Neural cell (in vitro differentiated cells): Measurements from ENCODE around the gene ABCC5. TPM values are rescaled to one million over a fixed set of nuclear protein-coding genes. Genes with fewer than 3 reads are reported as not detected.

ENCODE experiments used
- H2AFZ ChIP-seq: fragments of 200-600, 300-800 bp; sonication (generic), shearing (Covaris generic); 2 replicates; pipeline ENCODE4 v1.6.0; 2014; ENCODE audit warnings: low read depth, mild to moderate bottlenecking, antibody characterized with exemption, low read length, moderate library complexity
- H3F3A ChIP-seq: fragments of 200-600 bp; shearing (Covaris generic); 2 replicates; pipeline ENCODE4 v1.6.1; 2016; ENCODE audit warnings: mild to moderate bottlenecking, moderate library complexity, mixed read lengths, antibody characterized with exemption, low read length; ENCODE audit not compliant: insufficient read depth, poor library complexity, severe bottlenecking
- H3K27ac ChIP-seq: fragments of 200-600, 300-800 bp; sonication (generic), shearing (Covaris generic); 2 replicates; pipeline ENCODE4 v1.5.1; 2014; ENCODE audit warnings: mild to moderate bottlenecking, low read length, moderate library complexity
- H3K27me3 ChIP-seq: fragments of 300-800, 200-600 bp; sonication (generic), shearing (Covaris generic); 2 replicates; pipeline ENCODE4 v1.6.0; 2014; ENCODE audit warnings: mild to moderate bottlenecking, low read depth, low read length, moderate library complexity; ENCODE audit not compliant: insufficient read depth
- H3K36me3 ChIP-seq: fragments of 300-800, 200-600 bp; sonication (generic), shearing (Covaris generic); 2 replicates; pipeline ENCODE4 v1.5.1; 2014; ENCODE audit warnings: mild to moderate bottlenecking, antibody characterized with exemption, low read length, moderate library complexity; ENCODE audit not compliant: insufficient read depth
- H3K4me2 ChIP-seq: fragments of 300-800, 200-600 bp; sonication (generic), shearing (Covaris generic); 2 replicates; pipeline ENCODE4 v1.6.0; 2014; ENCODE audit warnings: mild to moderate bottlenecking, low read length
- H3K4me3 ChIP-seq: fragments of 300-800, 200-600 bp; sonication (generic), shearing (Covaris generic); 2 replicates; pipeline ENCODE4 v1.5.1; 2014; ENCODE audit warnings: mild to moderate bottlenecking, low read length, moderate library complexity
- H3K79me2 ChIP-seq: fragments of 200-600 bp; shearing (Covaris generic); replicated peaks from 2 replicates; pipeline ENCODE4 v1.6.0; 2014; ENCODE audit warnings: mild to moderate bottlenecking, low read length, moderate library complexity; ENCODE audit not compliant: insufficient read depth
- H3K9ac ChIP-seq: fragments of 300-800, 200-600 bp; sonication (generic), shearing (Covaris generic); 2 replicates; pipeline ENCODE4 v1.6.1; 2016; ENCODE audit warnings: mild to moderate bottlenecking, low read length, mixed read lengths
- H3K9me2 ChIP-seq: fragments of 200-600 bp; shearing (Covaris generic); 2 replicates; pipeline ENCODE4 v1.6.1; 2016; ENCODE audit warnings: mild to moderate bottlenecking, low read length, mixed read lengths; ENCODE audit not compliant: insufficient read depth
- H3K9me3 ChIP-seq: fragments of 200-600, 300-800 bp; sonication (generic), shearing (Covaris generic); 2 replicates; pipeline ENCODE4 v1.6.1; 2016; ENCODE audit warnings: mild to moderate bottlenecking, mixed run types, low read length, moderate library complexity, mixed read lengths
- H4K20me1 ChIP-seq: fragments of 200-600 bp; shearing (Covaris generic); 2 replicates; pipeline ENCODE4 v1.6.1; 2016; ENCODE audit warnings: mild to moderate bottlenecking, mixed run types; ENCODE audit not compliant: insufficient read depth
- EP300 ChIP-seq: fragments of 450-650 bp; conservative IDR thresholded peaks from 2 replicates; pipeline ENCODE4 v1.6.1; 2014; ENCODE audit warnings: antibody characterized with exemption, mild to moderate bottlenecking, moderate library complexity; ENCODE audit not compliant: poor library complexity, severe bottlenecking
- EZH2 ChIP-seq: fragments of 200-600, 300-800 bp; shearing (Covaris generic), sonication (generic); IDR thresholded peaks from 2 replicates; pipeline ENCODE4 v1.6.1; 2014; ENCODE audit warnings: antibody characterized with exemption, low read length, borderline replicate concordance, mild to moderate bottlenecking; ENCODE audit not compliant: insufficient read depth, poor library complexity, severe bottlenecking
- MXI1 ChIP-seq: fragments of 450-650 bp; conservative IDR thresholded peaks from 2 replicates; pipeline ENCODE4 v1.6.1; 2014; ENCODE audit warnings: antibody characterized with exemption, mild to moderate bottlenecking; ENCODE audit not compliant: poor library complexity, severe bottlenecking
- POLR2AphosphoS5 ChIP-seq: IDR thresholded peaks from 2 replicates; pipeline ENCODE4 v1.6.1; 2012
- RAD21 ChIP-seq: fragments of 450-650 bp; conservative IDR thresholded peaks from 2 replicates; pipeline ENCODE4 v1.6.1; 2014; ENCODE audit warnings: antibody characterized with exemption, mild to moderate bottlenecking, moderate library complexity
- SMC3 ChIP-seq: fragments of 450-650 bp; conservative IDR thresholded peaks from 2 replicates; pipeline ENCODE4 v1.6.1; 2014; ENCODE audit warnings: antibody characterized with exemption, mild to moderate bottlenecking, moderate library complexity; ENCODE audit not compliant: poor library complexity
- TAF1 ChIP-seq: IDR thresholded peaks from 2 replicates; pipeline ENCODE4 v1.6.1; 2012; ENCODE audit warnings: low read depth
- polyA plus RNA-seq: library from polyadenylated mRNA; depleted of rRNA; stranded (reverse); fragments of >200 nt; gene quantifications from 2 replicates; pipeline ENCODE4 v1.2.3, GENCODE V29; 2014
- TF ChIP-seq, protein P1 (sequence below): fragments of 450-650 bp; IDR thresholded peaks from 2 replicates; pipeline ENCODE4 v1.5.1; 2014; ENCODE audit warnings: antibody characterized with exemption, mild to moderate bottlenecking, moderate library complexity; ENCODE audit not compliant: poor library complexity, severe bottlenecking
- TF ChIP-seq, protein P2 (sequence below): IDR thresholded peaks from 2 replicates; pipeline ENCODE4 v1.6.1; 2012; ENCODE audit warnings: borderline replicate concordance

ABCC5 gene
- polyA plus RNA-seq, 1 donor from 2014 or later = 227 TPM

DNA sequence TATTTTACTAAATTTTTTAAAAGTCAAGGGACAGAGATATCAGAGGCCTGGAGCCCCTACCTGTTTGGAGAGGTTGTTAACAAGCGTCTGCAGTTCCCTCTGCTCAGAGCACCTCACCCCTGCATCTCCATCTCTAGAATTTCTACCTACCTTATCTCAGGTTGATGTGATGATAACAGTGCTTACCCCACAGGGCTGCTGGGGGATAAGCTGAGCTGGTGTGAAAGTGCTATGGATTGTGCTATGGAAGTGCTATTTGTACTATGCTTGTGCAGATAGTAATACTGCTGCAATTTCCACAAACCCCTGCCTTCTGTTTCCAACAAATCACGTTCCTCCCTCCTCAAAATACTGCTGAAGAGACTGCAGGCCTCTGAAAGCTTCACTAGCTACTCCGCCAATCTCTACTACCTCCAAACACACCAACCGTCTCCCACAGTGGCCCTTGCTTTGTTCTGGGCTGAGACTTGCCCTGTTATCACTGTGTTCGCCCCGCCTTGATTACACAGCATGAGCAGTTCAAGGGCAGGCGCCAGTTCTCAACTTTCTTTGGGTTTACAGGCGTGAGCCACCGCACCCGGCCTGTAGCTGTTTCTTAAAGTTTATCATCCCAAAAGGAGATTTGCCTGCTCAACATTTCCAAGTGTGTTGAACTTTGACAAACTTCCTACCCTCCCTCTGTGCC is 104.6 kb downstream of the ABCC5 start:
- Histone ChIP-seq H3K9ac (no peak overlapping the region), H3K79me2 (no peaks in the 10 kb centered on the region), H3K4me2 (no peak overlapping the region), H3K4me3 (no peak overlapping the region), H2AFZ (no peak overlapping the region), H3K27ac (no peak overlapping the region), H3K9me2 (no peaks in the 10 kb centered on the region), H4K20me1 (no peaks in the 10 kb centered on the region), H3F3A (no peaks in the 10 kb centered on the region), H3K9me3 (no peaks in the 10 kb centered on the region), H3K36me3 (no peaks in the 10 kb centered on the region), H3K27me3 (no peaks in the 10 kb centered on the region)
- TF ChIP-seq, protein P1, sequence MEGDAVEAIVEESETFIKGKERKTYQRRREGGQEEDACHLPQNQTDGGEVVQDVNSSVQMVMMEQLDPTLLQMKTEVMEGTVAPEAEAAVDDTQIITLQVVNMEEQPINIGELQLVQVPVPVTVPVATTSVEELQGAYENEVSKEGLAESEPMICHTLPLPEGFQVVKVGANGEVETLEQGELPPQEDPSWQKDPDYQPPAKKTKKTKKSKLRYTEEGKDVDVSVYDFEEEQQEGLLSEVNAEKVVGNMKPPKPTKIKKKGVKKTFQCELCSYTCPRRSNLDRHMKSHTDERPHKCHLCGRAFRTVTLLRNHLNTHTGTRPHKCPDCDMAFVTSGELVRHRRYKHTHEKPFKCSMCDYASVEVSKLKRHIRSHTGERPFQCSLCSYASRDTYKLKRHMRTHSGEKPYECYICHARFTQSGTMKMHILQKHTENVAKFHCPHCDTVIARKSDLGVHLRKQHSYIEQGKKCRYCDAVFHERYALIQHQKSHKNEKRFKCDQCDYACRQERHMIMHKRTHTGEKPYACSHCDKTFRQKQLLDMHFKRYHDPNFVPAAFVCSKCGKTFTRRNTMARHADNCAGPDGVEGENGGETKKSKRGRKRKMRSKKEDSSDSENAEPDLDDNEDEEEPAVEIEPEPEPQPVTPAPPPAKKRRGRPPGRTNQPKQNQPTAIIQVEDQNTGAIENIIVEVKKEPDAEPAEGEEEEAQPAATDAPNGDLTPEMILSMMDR = no peak
- no peak for TF ChIP-seq RAD21
- TF ChIP-seq EZH2 = no peak
- TF ChIP-seq MXI1 = no peak
- no peak for TF ChIP-seq POLR2AphosphoS5
- TF ChIP-seq SMC3 = no peak
- TF ChIP-seq, protein P2, sequence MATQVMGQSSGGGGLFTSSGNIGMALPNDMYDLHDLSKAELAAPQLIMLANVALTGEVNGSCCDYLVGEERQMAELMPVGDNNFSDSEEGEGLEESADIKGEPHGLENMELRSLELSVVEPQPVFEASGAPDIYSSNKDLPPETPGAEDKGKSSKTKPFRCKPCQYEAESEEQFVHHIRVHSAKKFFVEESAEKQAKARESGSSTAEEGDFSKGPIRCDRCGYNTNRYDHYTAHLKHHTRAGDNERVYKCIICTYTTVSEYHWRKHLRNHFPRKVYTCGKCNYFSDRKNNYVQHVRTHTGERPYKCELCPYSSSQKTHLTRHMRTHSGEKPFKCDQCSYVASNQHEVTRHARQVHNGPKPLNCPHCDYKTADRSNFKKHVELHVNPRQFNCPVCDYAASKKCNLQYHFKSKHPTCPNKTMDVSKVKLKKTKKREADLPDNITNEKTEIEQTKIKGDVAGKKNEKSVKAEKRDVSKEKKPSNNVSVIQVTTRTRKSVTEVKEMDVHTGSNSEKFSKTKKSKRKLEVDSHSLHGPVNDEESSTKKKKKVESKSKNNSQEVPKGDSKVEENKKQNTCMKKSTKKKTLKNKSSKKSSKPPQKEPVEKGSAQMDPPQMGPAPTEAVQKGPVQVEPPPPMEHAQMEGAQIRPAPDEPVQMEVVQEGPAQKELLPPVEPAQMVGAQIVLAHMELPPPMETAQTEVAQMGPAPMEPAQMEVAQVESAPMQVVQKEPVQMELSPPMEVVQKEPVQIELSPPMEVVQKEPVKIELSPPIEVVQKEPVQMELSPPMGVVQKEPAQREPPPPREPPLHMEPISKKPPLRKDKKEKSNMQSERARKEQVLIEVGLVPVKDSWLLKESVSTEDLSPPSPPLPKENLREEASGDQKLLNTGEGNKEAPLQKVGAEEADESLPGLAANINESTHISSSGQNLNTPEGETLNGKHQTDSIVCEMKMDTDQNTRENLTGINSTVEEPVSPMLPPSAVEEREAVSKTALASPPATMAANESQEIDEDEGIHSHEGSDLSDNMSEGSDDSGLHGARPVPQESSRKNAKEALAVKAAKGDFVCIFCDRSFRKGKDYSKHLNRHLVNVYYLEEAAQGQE = no peak
- no peak for TF ChIP-seq TAF1
- no peak for TF ChIP-seq EP300

DNA sequence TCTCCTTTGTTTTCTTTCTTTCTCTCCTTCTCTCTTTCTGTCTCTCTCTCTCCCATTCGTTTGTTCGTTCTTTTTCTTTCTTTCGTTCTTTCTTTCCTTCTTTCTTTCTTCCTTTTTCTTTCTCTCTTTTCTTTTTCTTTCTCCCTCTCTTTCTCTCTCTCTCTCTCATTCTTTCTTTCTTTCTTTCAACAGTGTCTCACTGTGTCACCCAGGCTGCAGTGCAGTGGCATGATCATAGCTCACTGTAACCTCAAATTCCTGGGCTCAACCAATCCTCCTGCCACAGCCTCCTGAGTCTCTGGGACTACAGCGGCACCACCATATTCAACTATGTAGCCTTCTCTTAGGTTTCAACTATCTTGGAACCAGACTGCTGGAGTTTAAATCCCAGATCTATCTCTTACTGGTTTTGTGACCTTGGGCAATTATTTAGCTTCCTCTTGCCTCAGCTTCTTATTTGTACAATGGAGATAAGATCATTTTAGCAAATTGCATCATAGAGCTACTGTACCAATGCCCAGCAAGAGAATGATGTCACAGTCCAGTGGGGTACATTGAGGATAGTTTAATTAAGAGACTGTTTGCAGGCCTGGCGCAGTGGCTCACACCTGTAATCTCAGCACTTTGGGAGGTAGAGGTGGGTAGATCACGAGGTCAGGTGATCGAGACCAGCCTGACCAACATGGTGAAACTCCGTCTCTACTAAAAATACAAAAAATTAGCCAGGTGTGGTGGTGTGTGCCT is 105.7 kb downstream of the ABCC5 start:
- Histone ChIP-seq H3F3A (no peaks in the 10 kb centered on the region), H3K4me3 (no peak overlapping the region), H3K9me2 (no peaks in the 10 kb centered on the region), H3K79me2 (no peaks in the 10 kb centered on the region), H2AFZ (no peak overlapping the region), H3K27ac (no peak overlapping the region), H3K27me3 (no peaks in the 10 kb centered on the region), H3K9me3 (no peaks in the 10 kb centered on the region), H4K20me1 (no peaks in the 10 kb centered on the region), H3K36me3 (no peaks in the 10 kb centered on the region), H3K4me2 (no peak overlapping the region), H3K9ac (no peak overlapping the region)
- TF ChIP-seq SMC3 (no peak), POLR2AphosphoS5 (no peak), TAF1 (no peak), MXI1 (no peak), EP300 (no peak), EZH2 (no peak)
- TF ChIP-seq, protein P1 = no peak
